IMR-90 (cell line): ENCODE data around the gene CRISPLD2.

Source experiments
- CHD1 ChIP-seq: IDR thresholded peaks from 2 replicates; pipeline ENCODE4 v1.6.1; 2012; ENCODE audit warnings: low read depth, low read length, improper control_type of control experiment
- CTCF ChIP-seq: conservative IDR thresholded peaks from 2 replicates; pipeline ENCODE4 v1.5.1; 2012; ENCODE audit warnings: mild to moderate bottlenecking, low read depth, low read length, improper control_type of control experiment
- ELK1 ChIP-seq: fragments of 150-350 bp; IDR thresholded peaks from 2 replicates; pipeline ENCODE4 v1.6.1; 2016; ENCODE audit warnings: low read depth, mild to moderate bottlenecking, low read length, moderate library complexity, borderline replicate concordance
- POLR2A ChIP-seq: IDR thresholded peaks from 2 replicates; pipeline ENCODE4 v1.6.1; 2012; ENCODE audit warnings: mild to moderate bottlenecking, low read depth, low read length
- RAD21 ChIP-seq: IDR thresholded peaks from 2 replicates; pipeline ENCODE4 v1.6.1; 2012; ENCODE audit warnings: low read length, improper control_type of control experiment
- RFX5 ChIP-seq: IDR thresholded peaks from 2 replicates; pipeline ENCODE4 v1.8.0; 2012; ENCODE audit warnings: low read depth, mild to moderate bottlenecking, low read length, moderate library complexity
- SMC3 ChIP-seq: fragments of 150-350 bp; IDR thresholded peaks from 2 replicates; pipeline ENCODE4 v1.6.1; 2016; ENCODE audit warnings: low read depth, mild to moderate bottlenecking, antibody characterized with exemption, low read length, moderate library complexity
- USF2 ChIP-seq: fragments of 150-350 bp; IDR thresholded peaks from 2 replicates; pipeline ENCODE4 v1.6.1; 2017; ENCODE audit warnings: mild to moderate bottlenecking, antibody characterized with exemption, low read length, low read depth

GRCh38 chr16:84860383-84860782 lies 40.6 kb downstream of the CRISPLD2 start:
- TF ChIP-seq CTCF (no peak), ELK1 (no peak), POLR2A (no peak), SMC3 (no peak), USF2 (no peak), RFX5 (no peak), RAD21 (no peak), CHD1 (no peak)
